Endothelial cell of umbilical vein (primary cell): ENCODE results near the gene SEMA7A. TPM values are rescaled to one million over a fixed set of nuclear protein-coding genes. Genes with fewer than 3 reads are reported as not detected.

Experiments used
- BruUV-seq: library from RNA; stranded (reverse); fragments of 400-500 nt; replicated peaks from 2 replicates; lab custom pipeline; 2021; lab: Mats Ljungman, UMichigan
- CTCF ChIA-PET: fragments of 300-600, 350-600 bp; sonication (Branson Sonifier 250); formaldehyde crosslinking; loops from one replicate; lab custom pipeline; 2021; ENCODE audit warnings: antibody characterized with exemption, inconsistent platforms; lab: Charles Lee
- POLR2A ChIA-PET: fragments of 300-600, 350-600 bp; sonication (Branson Sonifier 250); formaldehyde crosslinking; loops from one replicate; lab custom pipeline; 2021; ENCODE audit warnings: antibody characterized with exemption, inconsistent platforms; lab: Charles Lee
- DNase-seq: peaks from one replicate; pipeline ENCODE4 v3.0.0-alpha.2; 2011; ENCODE audit warnings: low read depth, low spot score
- FAIRE-seq: peaks from 2 replicates; lab custom pipeline; 2011; peaks lifted over from hg19 to GRCh38; lab: Jason Lieb, UNC
- H2AFZ ChIP-seq: 2 replicates; pipeline ENCODE4 v1.6.0; 2012; ENCODE audit warnings: low read depth, low read length, control low read depth, inconsistent platforms
- H3K27ac ChIP-seq: 2 replicates; pipeline ENCODE4 v1.5.1; 2011; ENCODE audit warnings: low read depth, mild to moderate bottlenecking, control low read depth, low read length, moderate library complexity; ENCODE audit not compliant: insufficient read depth
- H3K27me3 ChIP-seq, 2 experiments: 2 replicates each; pipeline versions ENCODE4 v1.6.0 to v1.6.1; 2011; ENCODE audit warnings: low read length in 2 of 2, mixed read lengths in 1 of 2; ENCODE audit not compliant: control insufficient read depth in 2 of 2, insufficient read depth in 2 of 2
- H3K36me3 ChIP-seq, 2 experiments: 2 replicates in 1 of 2; 3 replicates in 1 of 2; pipeline ENCODE4 v1.5.1; 2011; ENCODE audit warnings: low read length in 2 of 2, mild to moderate bottlenecking in 1 of 2, moderate library complexity in 1 of 2; ENCODE audit not compliant: control insufficient read depth in 2 of 2, insufficient read depth in 2 of 2; ENCODE audit errors: extremely low read depth in 1 of 2
- H3K4me1 ChIP-seq: 3 replicates; pipeline ENCODE4 v1.5.1; 2011; ENCODE audit warnings: mild to moderate bottlenecking, low read length; ENCODE audit not compliant: control insufficient read depth, insufficient read depth; ENCODE audit errors: extremely low read depth
- H3K4me2 ChIP-seq: 2 replicates; pipeline ENCODE4 v1.6.1; 2011; ENCODE audit warnings: low read length, control low read depth, mixed read lengths; ENCODE audit not compliant: insufficient read depth
- H3K4me3 ChIP-seq, 3 experiments: fragments of 200-600 bp in 1 of 3; sonication (generic), shearing (Covaris generic) in 1 of 3; replicated peaks in 1 of 3; 2 replicates each; pipeline ENCODE4 v1.5.1; 2011 to 2016; ENCODE audit warnings: control low read depth in 3 of 3, low read length in 3 of 3, mild to moderate bottlenecking in 2 of 3, inconsistent platforms in 1 of 3, low read depth in 1 of 3, moderate library complexity in 1 of 3; ENCODE audit not compliant: insufficient read depth in 1 of 3
- H3K79me2 ChIP-seq: 2 replicates; pipeline ENCODE4 v1.6.0; 2012; ENCODE audit warnings: low read length, inconsistent platforms; ENCODE audit not compliant: control insufficient read depth, insufficient read depth
- H3K9ac ChIP-seq: replicated peaks from 2 replicates; pipeline ENCODE3; 2011; ENCODE audit warnings: low read length, control low read depth; ENCODE audit not compliant: insufficient read depth; ENCODE audit errors: extremely low read depth
- H3K9me1 ChIP-seq: replicated peaks from 3 replicates; pipeline ENCODE4 v1.6.0; 2011; ENCODE audit warnings: mild to moderate bottlenecking, low read length; ENCODE audit not compliant: control insufficient read depth, insufficient read depth; ENCODE audit errors: extremely low read depth
- H3K9me3 ChIP-seq: replicated peaks from 2 replicates; pipeline ENCODE4 v1.5.1; 2012; ENCODE audit warnings: low read length, inconsistent platforms; ENCODE audit not compliant: control insufficient read depth, insufficient read depth
- H4K20me1 ChIP-seq: replicated peaks from 2 replicates; pipeline ENCODE3; 2011; ENCODE audit warnings: mild to moderate bottlenecking, low read length; ENCODE audit not compliant: control insufficient read depth, insufficient read depth; ENCODE audit errors: extremely low read depth
- EZH2 ChIP-seq: IDR thresholded peaks from 2 replicates; pipeline ENCODE4 v1.6.1; 2012; ENCODE audit warnings: borderline replicate concordance, low read depth, mild to moderate bottlenecking, moderate library complexity, low read length, inconsistent platforms; ENCODE audit not compliant: severe bottlenecking
- dilution Hi-C: fragments of 300-500 bp; cut with MboI; formaldehyde crosslinking; loops from one replicate; pipeline ENCODE4 v1.15.0; 2019; ENCODE audit warnings: low sequenced_read_pairs; ENCODE audit not compliant: extremely low pct_ligation_motif_present
- intact Hi-C: fragments of 100-400 bp; cut with micrococcal nuclease; formaldehyde crosslinking; loops from one replicate; pipeline ENCODE4 v1.10.0; 2022
- polyA plus RNA-seq, 4 experiments: library from polyadenylated mRNA; depleted of rRNA in 3 of 4; stranded (reverse) in 3 of 4; unstranded in 1 of 4; fragments of >200 nt; gene quantifications; 2 replicates each; pipeline versions ENCODE4 v1.2.1 to v1.2.3, GENCODE V29; 2011 to 2012; ENCODE audit warnings: missing spikeins in 1 of 4
- total RNA-seq: library from RNA; stranded (reverse); gene quantifications from 2 replicates; pipeline ENCODE4 v1.2.3, GENCODE V29; 2021
- TF ChIP-seq, protein P1 (sequence below), 2 donors: IDR thresholded peaks; 1 replicate in 1 of 2; 2 replicates in 1 of 2; pipeline ENCODE4 v1.5.1; 2011; ENCODE audit warnings: low read length in 2 of 2, mild to moderate bottlenecking in 2 of 2, moderate library complexity in 2 of 2, control low read depth in 1 of 2, inconsistent platforms in 1 of 2, low read depth in 1 of 2; ENCODE audit not compliant: insufficient read depth in 1 of 2; ENCODE audit errors: extremely low read depth in 1 of 2

Gene SEMA7A
- total and polyA plus RNA-seq, 2 donors (not counting 3 experiments of a cell fraction or from before 2014, with no cell fraction given): 1.7 to 2.0 TPM

DNA sequence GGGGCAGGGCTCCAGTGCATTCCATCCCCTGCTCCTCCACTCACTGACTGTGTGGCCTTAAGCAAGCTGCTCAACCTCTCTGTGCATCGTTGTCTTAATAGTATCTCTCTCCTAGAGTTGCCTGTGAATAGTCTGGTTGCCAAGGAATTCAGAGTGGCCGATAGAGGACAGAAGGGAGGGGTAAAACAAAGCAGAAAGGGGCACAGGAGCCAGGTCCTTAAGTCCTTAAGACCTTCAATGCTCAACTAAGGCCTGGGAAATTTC is 52.6 kb downstream of the SEMA7A start:
- ChIA-PET CTCF (interaction anchor here (1.4 to 13.9 kb wide), 4 partner anchors 49 to 108 kb away, joined by 3 to 313 read pairs (median 16); partner anchors contain the start of gene UBL7), POLR2A (no interaction called here)
- Histone ChIP-seq H3K79me2 (no peaks in the 10 kb centered on the region), H3K27ac (no peak overlapping the region), H2AFZ (no peak overlapping the region), H3K9ac (no peak overlapping the region), H3K4me1 (peaks cover 24% of the 10 kb centered on the region), H3K27me3 (no peaks in the 10 kb centered on the region), H3K9me1 (no peaks in the 10 kb centered on the region), H3K4me2 (no peak overlapping the region), H3K4me3 (no peak overlapping the region), H4K20me1 (no peaks in the 10 kb centered on the region), H3K9me3 (no peaks in the 10 kb centered on the region), H3K36me3 (no peaks in the 10 kb centered on the region)
- TF ChIP-seq, protein P1, sequence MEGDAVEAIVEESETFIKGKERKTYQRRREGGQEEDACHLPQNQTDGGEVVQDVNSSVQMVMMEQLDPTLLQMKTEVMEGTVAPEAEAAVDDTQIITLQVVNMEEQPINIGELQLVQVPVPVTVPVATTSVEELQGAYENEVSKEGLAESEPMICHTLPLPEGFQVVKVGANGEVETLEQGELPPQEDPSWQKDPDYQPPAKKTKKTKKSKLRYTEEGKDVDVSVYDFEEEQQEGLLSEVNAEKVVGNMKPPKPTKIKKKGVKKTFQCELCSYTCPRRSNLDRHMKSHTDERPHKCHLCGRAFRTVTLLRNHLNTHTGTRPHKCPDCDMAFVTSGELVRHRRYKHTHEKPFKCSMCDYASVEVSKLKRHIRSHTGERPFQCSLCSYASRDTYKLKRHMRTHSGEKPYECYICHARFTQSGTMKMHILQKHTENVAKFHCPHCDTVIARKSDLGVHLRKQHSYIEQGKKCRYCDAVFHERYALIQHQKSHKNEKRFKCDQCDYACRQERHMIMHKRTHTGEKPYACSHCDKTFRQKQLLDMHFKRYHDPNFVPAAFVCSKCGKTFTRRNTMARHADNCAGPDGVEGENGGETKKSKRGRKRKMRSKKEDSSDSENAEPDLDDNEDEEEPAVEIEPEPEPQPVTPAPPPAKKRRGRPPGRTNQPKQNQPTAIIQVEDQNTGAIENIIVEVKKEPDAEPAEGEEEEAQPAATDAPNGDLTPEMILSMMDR (IDR thresholded peaks at IDR 0.05; ENCODE audit: extremely low read depth in 1 of 2, insufficient read depth in 1 of 2, low read depth in 1 of 2, low read length in 2 of 2): no peak
- dilution Hi-C loops: no loop called here
- no TSS peak for BruUV-seq
- no peak for FAIRE-seq
- no peak for DNase-seq
- intact Hi-C loops: no loop called here

DNA sequence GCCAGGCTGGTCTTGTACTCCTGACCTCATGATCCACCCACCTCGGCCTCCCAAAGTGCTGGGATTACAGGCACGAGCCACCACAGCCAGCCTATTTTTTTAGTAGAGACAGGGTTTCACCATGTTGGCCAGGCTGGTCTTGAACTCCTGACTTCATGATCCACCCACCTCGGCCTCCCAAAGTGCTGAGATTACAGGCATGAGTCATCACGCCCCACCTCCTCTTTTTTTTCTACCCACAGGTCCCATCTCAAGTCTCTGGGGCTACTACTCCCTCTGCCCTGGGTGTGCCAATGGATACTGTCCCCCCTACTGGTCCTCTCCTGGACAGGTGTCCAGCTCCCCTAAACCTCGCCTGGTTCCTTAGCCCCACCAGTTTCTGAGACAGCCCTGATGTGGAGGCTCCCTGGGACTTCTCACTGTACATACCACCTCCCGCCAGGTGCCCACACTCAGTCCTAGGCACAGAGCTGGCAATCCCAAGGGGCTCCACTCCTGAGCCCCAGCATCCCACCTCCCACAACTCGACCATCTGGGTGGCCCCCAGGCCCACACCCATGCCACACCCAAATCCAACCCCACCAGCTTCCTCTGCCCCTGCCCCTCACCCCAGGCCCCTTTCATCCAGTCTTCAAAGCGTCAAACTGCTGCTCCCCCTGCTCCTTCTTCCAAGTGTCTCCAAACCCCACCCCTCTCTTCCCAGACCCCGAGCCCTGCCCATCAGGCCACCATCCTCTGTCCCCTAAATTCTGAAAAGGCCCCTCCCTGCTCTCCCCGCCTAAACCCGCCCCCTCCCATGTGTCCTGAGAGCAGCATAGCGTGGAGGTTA is 53.2 kb downstream of the SEMA7A start:
- dilution Hi-C loops: no loop called here

More for the DNA sequence above, 53.2 kb downstream of the SEMA7A start:
- Histone ChIP-seq H3K9ac (no peak overlapping the region), H4K20me1 (no peaks in the 10 kb centered on the region), H3K4me2 (no peak overlapping the region), H3K4me1 (peaks cover 18% of the 10 kb centered on the region), H3K27ac (no peak overlapping the region), H2AFZ (no peak overlapping the region), H3K9me1 (no peaks in the 10 kb centered on the region), H3K79me2 (no peaks in the 10 kb centered on the region), H3K27me3 (no peaks in the 10 kb centered on the region), H3K36me3 (no peaks in the 10 kb centered on the region), H3K4me3 (no peak overlapping the region), H3K9me3 (no peaks in the 10 kb centered on the region)
- DNase-seq (no peak), FAIRE-seq (no peak)
- TF ChIP-seq EZH2: no peak
- ChIA-PET POLR2A (no interaction called here), CTCF (interaction anchor here (1.4 to 13.9 kb wide), 3 partner anchors 50 to 109 kb away, joined by 3 to 313 read pairs (median 27); no protein-coding TSS in a partner anchor)
- intact Hi-C loops: no loop called here
- BruUV-seq: no TSS peak
